HG02970 (cell line): Measurements from ENCODE around the gene MOSMO.

Experiments
- ATAC-seq: cut with Tn5 transposase; IDR thresholded peaks from one replicate; pipeline ENCODE4 v1.9.1; 2021; ENCODE audit warnings: mild to moderate bottlenecking, moderate library complexity, moderate number of reproducible peaks; ENCODE audit not compliant: unreplicated experiment, low FRiP score

MOSMO gene

DNA sequence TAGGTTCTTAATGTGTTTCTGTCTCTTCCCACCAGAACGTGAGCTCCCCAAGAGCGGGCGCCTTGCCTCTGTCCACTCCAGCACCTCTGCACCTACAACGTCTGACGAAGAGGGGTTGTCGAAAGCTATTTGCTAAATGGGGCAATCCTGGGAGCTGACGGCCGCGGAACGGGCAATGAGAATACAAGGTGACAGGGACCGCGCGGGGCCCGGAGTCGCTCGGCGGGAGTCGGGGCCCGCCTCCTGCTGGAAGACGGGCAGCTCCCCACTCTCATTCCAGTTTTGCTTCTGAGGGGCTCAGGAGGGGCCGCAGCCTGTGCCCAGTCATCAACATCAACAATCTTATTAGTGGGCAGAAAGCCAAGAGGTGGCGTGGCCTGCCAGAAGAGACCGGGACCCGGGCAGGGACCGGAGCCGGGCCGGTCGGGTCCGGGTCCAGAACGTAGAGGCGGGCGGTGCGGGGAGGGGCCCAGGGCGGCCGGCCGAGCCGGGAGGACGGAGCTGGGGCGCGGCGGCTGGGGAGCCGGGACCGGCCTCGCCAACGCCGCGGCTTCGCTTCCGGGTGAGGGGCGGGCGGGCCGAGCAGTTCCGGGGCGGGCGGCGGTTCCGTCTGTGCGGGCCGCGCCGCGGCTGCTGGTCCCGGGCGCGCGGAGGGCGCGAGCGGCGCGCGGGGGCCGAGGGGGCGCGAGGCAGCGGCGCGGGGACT is at the start of gene MOSMO:
Gene MOSMO, plus strand, starts transcription at position 603 of the 706 bp plus-strand sequence. CDS start 191 bp downstream, outside the sequence.
- ATAC-seq, result no peak

DNA sequence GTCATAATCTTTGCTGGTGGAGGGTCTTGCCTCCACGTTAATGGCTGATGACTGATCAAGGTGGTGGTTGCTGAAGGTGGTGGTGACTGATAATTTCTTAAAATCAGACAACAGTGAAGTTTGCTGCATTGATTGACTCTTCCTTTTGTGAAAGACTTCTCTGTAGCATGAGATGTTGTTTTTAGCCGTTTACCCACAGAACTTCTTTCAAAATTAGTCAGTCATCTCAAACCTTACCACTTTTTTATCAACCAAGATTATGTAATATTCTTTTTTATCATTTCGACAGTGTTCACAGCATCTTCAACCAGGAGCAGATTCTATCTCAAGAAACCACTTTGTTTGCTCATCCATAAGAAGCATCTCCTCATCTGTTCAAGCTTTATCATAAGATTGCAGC is 48.9 kb upstream of the MOSMO start:
- ATAC-seq, result no peak

DNA sequence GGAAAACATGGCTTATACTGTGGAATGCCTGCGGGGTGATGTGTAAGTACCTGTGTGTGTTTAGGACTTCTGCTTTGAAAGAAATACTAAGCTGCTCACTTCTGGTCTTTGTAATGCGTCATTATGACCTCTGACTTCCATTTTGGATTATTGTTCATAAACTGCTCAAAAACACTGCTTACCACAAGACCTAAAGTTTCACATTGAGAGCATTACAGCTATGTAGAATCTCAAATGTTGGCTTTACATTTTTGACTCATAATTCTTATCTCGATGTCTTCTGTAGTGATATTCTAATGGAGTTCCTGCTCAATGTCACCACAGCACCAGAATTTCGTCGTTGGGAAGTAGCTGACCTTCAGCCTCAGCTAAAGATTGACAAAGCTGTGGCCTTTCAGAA is 45.4 kb upstream of the MOSMO start:
- no peak for ATAC-seq

DNA sequence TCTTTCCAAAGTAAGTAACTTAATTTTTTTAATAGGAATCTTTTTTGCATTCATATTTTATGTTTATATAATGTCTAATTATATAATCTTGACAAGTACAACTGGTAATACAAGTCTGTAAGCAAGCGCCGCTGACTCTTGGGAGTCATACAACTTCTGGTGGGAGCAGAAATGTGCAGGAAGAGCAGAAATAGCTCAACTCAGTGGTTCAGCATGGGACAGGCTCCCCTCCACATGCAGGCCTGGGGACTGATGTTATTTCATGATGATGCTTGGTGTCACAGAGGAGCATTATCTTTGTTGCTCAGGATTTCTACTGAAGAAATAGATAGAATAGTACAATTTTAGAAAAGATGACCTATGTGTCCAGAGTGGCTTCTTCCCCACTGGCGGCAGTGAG is 44.0 kb upstream of the MOSMO start:
- ATAC-seq, result no peak

DNA sequence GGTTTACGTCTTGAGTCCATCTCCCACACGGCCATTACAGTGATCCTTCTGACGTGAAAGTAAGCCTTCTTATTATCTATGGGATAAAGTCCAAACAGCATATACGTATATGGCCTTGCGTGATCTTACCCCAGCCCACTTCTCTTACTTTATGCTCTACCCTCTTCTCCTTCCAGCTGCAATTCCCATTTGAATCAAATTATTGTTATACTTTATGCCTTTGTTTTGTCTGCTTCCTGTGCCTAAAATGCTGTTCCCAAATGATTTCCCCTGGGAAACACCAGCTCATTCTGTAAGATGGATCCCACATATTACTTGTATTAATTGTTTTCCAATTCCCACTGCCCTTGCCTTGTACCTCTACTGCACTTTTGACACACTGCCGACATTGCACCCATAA is 43.6 kb upstream of the MOSMO start:
- no peak for ATAC-seq

DNA sequence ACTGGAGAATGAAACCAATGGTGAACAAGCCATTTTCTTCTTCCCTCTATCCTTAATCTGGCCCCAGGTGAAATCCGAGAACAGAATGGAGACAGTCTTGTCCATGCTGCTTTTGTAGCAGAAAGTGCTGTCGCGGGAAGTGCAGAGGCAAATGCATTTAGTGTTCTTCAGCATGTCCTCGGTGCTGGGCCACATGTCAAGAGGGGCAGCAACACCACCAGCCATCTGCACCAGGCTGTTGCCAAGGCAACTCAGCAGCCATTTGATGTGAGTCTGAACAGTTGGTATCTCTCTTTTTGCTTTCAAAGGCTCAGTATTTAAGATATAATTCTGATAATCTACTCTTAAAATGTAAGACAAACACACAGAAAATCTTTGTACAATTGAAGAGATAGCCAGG is 36.1 kb upstream of the MOSMO start:
- ATAC-seq, result no peak

DNA sequence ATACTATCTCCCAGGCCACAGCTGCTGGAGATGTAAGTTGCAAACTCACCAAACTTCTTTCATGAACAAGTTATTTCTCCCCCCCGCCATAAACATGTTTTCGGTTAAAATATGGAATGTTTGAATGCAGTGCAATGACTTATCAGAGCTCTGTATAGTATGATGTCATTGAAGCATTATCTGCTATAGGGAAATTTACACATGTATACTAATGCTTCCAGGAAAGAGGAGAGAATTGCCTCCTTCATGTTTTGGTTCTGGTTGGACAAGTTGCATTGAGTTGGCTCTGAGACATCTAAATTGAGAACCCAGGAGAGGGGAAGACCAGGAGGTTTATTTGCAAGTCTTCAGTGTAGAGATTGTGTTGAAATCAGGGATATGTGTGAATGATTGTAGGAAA is 34.0 kb upstream of the MOSMO start:
- ATAC-seq, result no peak

DNA sequence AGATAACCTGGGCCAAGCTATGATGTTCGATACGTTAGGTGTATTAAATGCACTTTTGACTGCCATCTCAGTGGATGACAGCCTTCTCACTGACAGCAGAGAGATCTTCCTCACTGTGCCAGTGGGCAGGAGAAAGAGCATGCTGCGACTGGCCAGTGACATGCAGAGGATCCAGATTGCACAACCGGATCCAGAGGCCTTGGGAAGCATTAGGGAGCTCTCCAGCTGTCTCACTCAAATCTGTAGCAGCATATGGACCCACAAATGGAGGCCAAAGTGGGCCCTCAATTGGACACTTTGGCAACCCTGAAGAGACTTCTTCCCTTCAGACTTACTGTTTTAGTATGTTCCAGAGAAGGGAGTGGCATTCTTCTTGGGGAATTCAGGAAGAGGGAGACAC is 27.9 kb upstream of the MOSMO start:
- ATAC-seq, result no peak

DNA sequence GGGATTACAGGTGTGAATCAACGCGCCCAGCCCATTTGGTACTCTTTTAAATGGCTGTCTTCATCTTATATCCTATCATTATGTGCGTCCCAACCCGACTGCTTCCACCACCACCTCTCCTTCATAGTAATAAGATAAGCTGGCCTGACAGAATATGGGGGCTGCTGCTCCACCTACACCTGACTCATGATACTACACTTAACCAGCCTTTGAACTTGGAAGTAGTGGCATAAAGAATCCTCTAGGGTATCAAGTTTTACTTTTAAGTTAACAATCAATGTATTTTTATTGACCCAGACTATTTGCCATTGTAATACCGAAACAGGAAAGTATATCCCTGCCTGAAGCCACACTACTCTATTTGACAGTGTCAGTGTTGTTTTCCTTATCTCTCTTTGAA is 25.8 kb upstream of the MOSMO start:
- ATAC-seq, result no peak

DNA sequence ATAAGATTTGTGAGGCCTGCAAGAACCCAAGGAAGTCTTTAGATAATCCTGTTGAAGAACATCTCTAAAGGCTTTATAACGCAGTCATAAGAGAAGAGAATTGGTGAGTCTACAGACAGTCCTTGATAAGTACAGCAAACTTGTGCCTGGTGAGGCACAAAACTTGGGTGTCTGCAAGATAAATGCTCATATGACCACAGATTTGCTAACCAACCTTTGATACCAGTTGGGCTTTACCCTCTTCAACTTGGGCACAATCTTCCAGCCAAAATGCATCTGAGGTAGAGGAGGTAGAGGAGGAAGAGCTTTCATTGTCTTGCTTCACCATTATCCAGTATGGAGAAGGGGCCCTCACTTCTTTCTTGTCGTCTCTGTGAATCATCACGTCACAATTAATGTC is 23.8 kb upstream of the MOSMO start:
- no peak for ATAC-seq

DNA sequence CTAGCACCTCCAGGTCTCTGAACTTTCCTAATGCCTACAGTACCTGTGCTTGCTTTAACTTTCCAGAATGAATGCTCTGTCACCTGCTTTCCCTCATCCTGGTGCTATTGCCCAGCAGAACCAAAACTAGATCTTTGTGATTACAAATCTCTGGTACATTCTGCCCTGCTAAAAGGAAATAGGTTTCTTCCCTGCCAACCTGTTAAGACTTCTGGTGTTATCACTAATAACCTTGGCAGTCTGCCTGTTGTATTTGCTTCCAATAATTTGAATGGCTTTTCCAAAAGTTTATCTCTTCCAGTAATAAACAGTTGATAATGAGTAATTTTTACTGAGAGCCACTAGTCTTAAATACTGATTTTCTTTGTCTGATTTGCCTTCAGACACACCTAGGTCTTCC is 22.4 kb upstream of the MOSMO start:
- no peak for ATAC-seq

DNA sequence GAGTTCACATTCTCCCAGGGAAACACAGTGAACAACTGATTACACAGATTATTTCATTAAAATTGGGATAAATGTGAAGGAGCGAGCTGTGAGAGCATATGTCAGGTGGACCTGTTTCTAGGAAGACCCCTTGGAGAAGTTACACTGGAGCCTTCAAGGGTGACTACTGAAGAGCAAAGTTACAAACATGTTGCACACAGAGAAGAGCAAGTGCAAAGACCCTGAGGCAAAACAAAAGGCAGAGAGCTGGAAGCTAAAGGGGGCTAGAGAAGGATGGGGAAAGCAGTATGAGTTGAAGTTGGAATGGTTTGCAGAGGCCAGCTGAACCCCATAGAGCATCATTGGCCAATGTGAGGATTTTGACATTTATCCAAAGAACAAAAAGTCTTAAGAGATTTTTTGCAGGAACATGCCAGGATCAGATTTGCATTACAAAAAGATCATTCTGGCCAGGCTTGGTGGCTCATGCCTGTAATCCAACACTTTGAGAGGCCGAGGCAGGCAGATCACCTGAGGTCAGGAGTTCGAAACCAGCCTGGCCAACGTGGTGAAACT is 21.1 kb upstream of the MOSMO start:
- ATAC-seq, result no peak

DNA sequence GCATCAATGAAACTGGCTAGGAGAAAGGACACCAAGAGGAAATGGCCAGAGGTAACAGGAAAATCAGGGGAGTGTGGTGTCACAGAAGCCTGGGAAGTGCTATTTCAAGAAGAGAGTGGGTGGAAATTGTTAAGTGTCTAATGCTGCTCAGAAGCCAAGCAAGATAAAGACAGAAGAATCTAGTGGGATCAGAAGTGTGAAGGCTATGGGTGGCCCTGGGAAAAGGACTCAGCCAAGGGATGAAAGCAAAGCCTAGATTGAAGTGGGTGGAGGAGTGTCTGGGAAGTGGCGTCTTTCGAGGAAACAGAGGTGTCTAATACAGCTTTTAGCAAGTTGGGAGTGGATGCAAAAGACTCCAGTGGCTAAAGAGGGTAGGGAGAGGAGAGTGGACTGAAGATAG is 20.4 kb upstream of the MOSMO start:
- ATAC-seq, result no peak

DNA sequence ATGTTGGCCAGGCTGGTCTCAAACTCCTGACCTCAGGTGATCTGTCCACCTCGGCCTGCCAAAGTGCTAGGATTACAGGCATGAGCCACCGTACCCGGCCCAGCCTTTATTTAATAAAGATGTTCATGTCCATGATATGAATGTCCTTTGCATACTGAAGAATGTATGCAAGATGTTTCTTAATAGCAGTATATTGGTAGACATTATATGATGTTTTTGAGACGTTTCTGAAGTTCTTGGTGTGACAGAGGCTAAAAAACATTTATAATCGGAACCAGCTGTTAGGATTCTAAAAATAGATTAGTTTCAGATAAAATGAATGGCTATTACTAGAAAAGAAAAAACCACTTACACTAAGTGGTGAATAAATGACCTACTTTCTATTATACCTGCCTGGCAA is 18.8 kb upstream of the MOSMO start:
- ATAC-seq, result no peak

DNA sequence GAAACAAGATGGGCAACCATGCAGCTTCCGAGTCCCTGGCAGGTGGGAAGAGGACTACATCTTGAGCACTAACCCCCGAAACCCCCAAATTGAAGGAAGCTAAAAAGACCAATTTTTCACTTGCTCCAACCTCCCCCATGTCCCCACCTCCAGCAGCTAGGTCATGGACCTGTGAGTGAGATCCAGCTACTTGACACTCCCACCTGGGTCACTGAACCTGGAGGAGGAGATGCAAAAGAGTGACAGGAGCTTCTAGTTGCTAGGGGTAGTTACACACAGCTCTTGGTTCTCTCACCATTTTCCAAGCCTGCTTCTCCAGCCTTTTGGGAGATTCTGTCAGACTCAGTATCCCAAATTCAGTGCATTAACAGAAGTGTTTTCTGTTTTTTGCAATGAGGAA is 18.2 kb upstream of the MOSMO start:
- no peak for ATAC-seq

DNA sequence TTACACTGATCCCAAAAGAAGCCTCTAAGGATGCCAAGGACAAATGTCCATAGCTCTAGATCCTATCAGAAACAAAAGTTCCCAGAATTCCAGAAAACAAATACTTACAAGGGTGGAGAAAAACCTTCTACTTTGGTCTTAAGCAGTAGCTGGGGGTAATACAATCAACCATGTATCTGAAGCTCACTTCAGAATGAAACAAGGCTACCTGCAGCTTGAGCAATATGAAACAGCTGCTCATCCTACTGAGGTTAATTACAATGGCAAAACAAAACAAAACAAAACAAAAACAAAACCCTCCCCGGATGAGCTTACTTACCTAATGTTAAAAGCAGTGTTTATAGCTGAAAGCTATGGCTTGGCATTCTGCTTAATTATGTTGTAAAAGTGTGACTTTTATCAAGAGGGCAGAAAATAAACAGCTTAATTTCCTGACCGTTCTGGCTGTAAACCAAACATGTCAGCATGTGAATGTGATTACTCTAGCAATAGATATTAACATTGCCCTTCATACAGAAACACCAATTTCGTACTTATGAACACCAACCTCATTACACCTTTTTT is 17.4 kb upstream of the MOSMO start:
- no peak for ATAC-seq

DNA sequence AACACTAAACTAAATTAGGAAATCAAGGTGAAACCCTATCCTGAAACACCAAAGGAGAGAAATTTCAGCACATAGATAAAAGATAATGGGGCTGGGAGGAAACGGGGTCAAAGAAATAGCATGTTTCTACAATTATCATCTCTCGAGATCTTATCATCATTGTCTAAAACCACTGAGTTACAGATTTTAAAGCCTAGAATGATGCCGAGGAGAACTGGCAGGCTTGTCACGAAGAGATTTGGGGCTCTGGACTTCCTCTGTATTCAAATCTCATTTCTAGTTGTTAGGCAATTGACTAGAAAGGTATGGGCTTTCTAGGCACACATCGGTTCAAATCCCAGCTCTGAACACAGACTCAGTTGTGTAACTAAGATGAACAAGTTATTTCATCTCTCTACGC is 16.3 kb upstream of the MOSMO start:
- ATAC-seq, result no peak

DNA sequence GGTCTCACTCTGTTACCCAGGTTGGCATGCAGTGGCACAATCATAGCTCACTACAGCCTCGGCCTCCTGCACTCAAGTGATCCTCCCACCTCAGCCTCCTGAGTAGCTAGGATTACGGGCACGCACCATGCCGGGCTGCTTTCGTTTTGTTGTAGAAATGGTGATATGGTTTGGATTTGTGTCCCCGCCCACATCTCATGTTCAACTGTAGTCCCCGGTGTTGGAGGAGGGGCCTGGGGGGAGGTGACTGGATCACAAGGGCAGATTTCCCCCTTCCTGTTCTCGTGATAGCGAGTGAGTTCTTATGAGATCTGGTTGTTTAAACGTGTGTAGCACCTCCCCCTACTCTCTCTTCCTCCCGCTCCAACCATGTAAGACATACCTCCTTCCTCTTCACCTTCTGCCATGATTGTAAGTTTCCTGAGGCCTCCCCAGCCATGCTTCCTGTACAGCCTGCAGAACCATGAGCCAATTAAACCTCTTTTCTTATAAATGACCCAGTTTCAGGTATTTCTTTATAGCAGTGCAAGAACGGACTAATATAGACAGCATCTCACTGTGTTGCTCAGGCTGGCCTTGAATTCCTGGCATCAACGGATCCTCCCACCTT is 12.9 kb upstream of the MOSMO start:
- ATAC-seq, result no peak

DNA sequence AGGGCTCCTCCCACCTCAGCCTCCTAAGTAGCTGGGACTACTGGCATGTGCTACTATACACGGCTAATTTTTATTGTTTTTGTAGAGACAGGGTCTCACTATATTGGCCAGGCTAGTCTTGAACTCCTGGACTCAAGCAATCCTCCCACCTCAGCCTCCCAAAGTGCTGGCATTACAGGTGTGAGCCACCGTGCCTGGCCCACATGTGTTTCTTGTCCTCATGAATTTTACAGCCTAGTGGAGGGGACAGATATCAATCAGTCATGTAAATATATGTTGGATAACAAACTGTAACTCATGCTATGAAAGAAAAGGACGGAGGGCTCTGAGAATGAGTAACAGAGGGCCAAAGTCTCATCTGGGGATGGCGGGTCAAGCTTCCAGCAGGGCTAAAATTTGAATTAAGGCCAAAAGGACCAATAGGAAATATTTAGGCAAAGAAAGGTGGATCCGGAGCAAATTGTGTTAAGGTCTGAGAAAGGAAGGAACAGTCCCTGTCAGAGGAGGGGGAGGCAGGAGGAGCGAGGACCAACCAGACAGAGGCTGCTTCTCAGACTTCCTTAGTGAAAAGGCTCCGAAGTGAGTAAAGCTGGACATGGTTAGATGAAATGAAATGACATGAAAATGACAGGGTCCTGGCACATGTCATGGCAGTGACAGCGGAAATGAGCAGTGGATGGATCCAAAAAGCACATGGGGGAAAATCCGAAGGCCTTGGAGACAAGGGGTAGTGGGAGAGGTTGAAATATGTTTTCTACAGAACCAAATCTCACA is 10.8 kb upstream of the MOSMO start:
- ATAC-seq, result no peak

DNA sequence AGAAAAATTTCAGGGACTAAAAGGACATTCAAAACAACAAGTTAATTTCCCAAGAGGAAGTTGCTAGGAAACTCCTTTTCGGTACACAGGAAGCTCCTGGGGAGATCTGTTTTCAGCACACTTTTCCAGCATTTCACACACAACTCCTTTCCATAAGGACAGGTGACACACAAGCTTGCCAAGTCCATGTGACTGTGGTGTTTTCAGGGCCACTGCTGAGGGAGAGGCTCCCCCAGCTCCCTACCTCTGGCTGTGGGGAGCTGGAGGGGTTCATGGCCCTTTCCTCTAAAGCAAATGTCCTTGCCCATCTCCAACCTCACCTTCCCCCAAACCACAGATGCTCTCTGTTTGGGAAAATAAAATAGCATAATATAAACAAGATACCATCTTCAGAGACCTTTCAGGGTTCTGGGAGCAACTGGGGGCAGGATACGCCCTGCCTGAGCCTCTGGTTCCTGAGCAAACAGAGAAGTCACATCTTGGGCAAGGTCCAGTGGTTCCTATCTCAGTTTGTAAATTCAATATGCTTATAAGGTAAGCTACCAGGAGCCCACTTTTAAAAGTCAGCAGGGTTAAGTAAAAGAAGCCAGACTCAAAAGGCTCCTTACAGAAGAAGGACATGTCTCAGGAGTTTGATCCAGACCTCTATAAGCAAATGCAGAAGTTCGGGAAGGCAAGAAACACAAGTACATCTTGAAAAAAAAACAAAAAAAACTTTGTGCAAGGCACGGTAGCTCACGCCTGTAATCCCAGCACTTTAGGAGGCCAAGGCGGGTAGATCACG is 10.0 kb upstream of the MOSMO start:
- ATAC-seq, result no peak
